GM23338 (cell line): ENCODE measurements around the gene ZNF850. TPM values are rescaled to one million over a fixed set of nuclear protein-coding genes. Genes with fewer than 3 reads are reported as not detected.

Source experiments
- ATAC-seq: fragments of 200-7000 bp; cut with Tn5 transposase; 3 replicates; pipeline ENCODE4 v1.9.1; 2020
- DNase-seq: peaks from one replicate; pipeline ENCODE4 v3.0.0-alpha.2; 2015; ENCODE audit warnings: low spot score
- H2AFZ ChIP-seq: fragments of 200-600 bp; sonication (generic); 2 replicates; pipeline ENCODE4 v1.8.0; 2016; ENCODE audit warnings: antibody characterized with exemption, mild to moderate bottlenecking, moderate library complexity
- H3F3A ChIP-seq: fragments of 200-600 bp; sonication (generic); replicated peaks from 2 replicates; pipeline ENCODE4 v1.8.0; 2017; ENCODE audit warnings: antibody characterized with exemption, mixed run types, low read depth
- H3K27ac ChIP-seq: fragments of 200-600 bp; sonication (generic); 2 replicates; pipeline ENCODE4 v1.6.1; 2016; ENCODE audit warnings: low read depth
- H3K27me3 ChIP-seq: fragments of 200-600 bp; sonication (generic); 2 replicates; pipeline ENCODE4 v1.8.0; 2016; ENCODE audit warnings: mild to moderate bottlenecking, mixed run types, moderate library complexity; ENCODE audit not compliant: insufficient read depth
- H3K36me3 ChIP-seq: fragments of 200-600 bp; sonication (generic); 2 replicates; pipeline ENCODE4 v1.8.0; 2016; ENCODE audit warnings: mild to moderate bottlenecking; ENCODE audit not compliant: insufficient read depth
- H3K4me1 ChIP-seq: fragments of 200-600 bp; sonication (generic); 2 replicates; pipeline ENCODE4 v1.8.0; 2016; ENCODE audit warnings: mild to moderate bottlenecking, moderate library complexity; ENCODE audit not compliant: insufficient read depth
- H3K4me2 ChIP-seq: fragments of 200-600 bp; sonication (generic); 2 replicates; pipeline ENCODE4 v1.7.1; 2017; ENCODE audit warnings: mixed run types
- H3K4me3 ChIP-seq: fragments of 200-600 bp; sonication (generic); 2 replicates; pipeline ENCODE4 v1.6.1; 2016; ENCODE audit warnings: mixed run types
- H3K79me2 ChIP-seq: fragments of 200-600 bp; sonication (generic); replicated peaks from 2 replicates; pipeline ENCODE4 v1.8.0; 2017; ENCODE audit warnings: mild to moderate bottlenecking; ENCODE audit not compliant: insufficient read depth
- H3K9me2 ChIP-seq: fragments of 200-600 bp; sonication (generic); 2 replicates; pipeline ENCODE4 v1.8.0; 2017; ENCODE audit not compliant: insufficient read depth
- H4K20me1 ChIP-seq: fragments of 200-600 bp; sonication (generic); replicated peaks from 2 replicates; pipeline ENCODE4 v1.8.0; 2017; ENCODE audit warnings: mild to moderate bottlenecking; ENCODE audit not compliant: insufficient read depth
- H3K27ac Mint-ChIP-seq: 2 replicates; pipeline ENCODE4 v1.8.0; 2020; ENCODE audit warnings: inconsistent platforms, mild to moderate bottlenecking, moderate library complexity, mixed read lengths
- H3K27me3 Mint-ChIP-seq: 3 replicates; pipeline ENCODE4 v1.8.0; 2022; ENCODE audit warnings: low read depth, mild to moderate bottlenecking, moderate library complexity, mixed read lengths, inconsistent platforms; ENCODE audit not compliant: insufficient read depth, poor library complexity
- H3K36me3 Mint-ChIP-seq: 3 replicates; pipeline ENCODE4 v1.8.0; 2021; ENCODE audit warnings: low read depth, mild to moderate bottlenecking, inconsistent platforms, moderate library complexity, mixed read lengths
- H3K4me1 Mint-ChIP-seq: 3 replicates; pipeline ENCODE4 v1.8.0; 2020; ENCODE audit warnings: mild to moderate bottlenecking, inconsistent platforms, mixed read lengths
- H3K4me3 Mint-ChIP-seq: 3 replicates; pipeline ENCODE4 v1.8.0; 2021; ENCODE audit warnings: moderate library complexity, mild to moderate bottlenecking, inconsistent platforms, mixed read lengths
- H3K9me3 Mint-ChIP-seq: 3 replicates; pipeline ENCODE4 v1.8.0; 2020; ENCODE audit warnings: moderate library complexity, mild to moderate bottlenecking, inconsistent platforms, mixed read lengths
- CREB1 ChIP-seq: fragments of 250-450 bp; sonication (Bioruptor Pico); IDR thresholded peaks from 2 replicates; pipeline ENCODE4 v1.5.0; 2020; ENCODE audit warnings: low read depth, mild to moderate bottlenecking, moderate library complexity
- EZH2 ChIP-seq: fragments of 200-600 bp; sonication (generic); IDR thresholded peaks from one replicate; pipeline ENCODE4 v1.8.0; 2017; ENCODE audit warnings: antibody characterized with exemption, mild to moderate bottlenecking, low read depth; ENCODE audit not compliant: unreplicated experiment
- EZH2phosphoT487 ChIP-seq: fragments of 200-600 bp; sonication (generic); IDR thresholded peaks from one replicate; pipeline ENCODE4 v1.8.1; 2018; ENCODE audit warnings: antibody characterized with exemption; ENCODE audit not compliant: unreplicated experiment
- JUNB ChIP-seq: IDR thresholded peaks from one replicate; pipeline ENCODE4 v1.6.1; 2016; ENCODE audit warnings: antibody characterized with exemption; ENCODE audit not compliant: unreplicated experiment
- NANOG ChIP-seq: IDR thresholded peaks from 2 replicates; pipeline ENCODE4 v1.6.1; 2016; ENCODE audit warnings: antibody characterized with exemption, borderline replicate concordance
- POLR2AphosphoS5 ChIP-seq: IDR thresholded peaks from 2 replicates; pipeline ENCODE4 v1.6.1; 2016; ENCODE audit warnings: antibody characterized with exemption, low read depth
- STAT1 ChIP-seq: IDR thresholded peaks from one replicate; pipeline ENCODE4 v1.6.1; 2016; ENCODE audit warnings: antibody characterized with exemption; ENCODE audit not compliant: unreplicated experiment
- ZNF114 ChIP-seq: fragments of 250-450 bp; sonication (Bioruptor Pico); IDR thresholded peaks from 2 replicates; pipeline ENCODE4 v1.5.0; 2020; ENCODE audit warnings: mild to moderate bottlenecking, moderate library complexity
- ZNF331 ChIP-seq: fragments of 250-450 bp; sonication (Bioruptor Pico); IDR thresholded peaks from 2 replicates; pipeline ENCODE4 v1.5.0; 2020; ENCODE audit warnings: low read depth, mild to moderate bottlenecking, moderate library complexity
- polyA plus RNA-seq: library from polyadenylated mRNA; unstranded; fragments of >200 nt; fragmentation: Nextera tagmentation; extraction: Ambion mirVana; gene quantifications from 2 replicates; pipeline ENCODE4 v1.2.1, GENCODE V29; 2016
- total RNA-seq: library from RNA; depleted of rRNA; stranded (reverse); fragments of >200 nt; shearing (Covaris generic); gene quantifications from 2 replicates; pipeline ENCODE4 v1.2.3, GENCODE V29; 2014
- TF ChIP-seq, protein P1 (sequence below): IDR thresholded peaks from 2 replicates; pipeline ENCODE4 v1.6.1; 2016; ENCODE audit warnings: antibody characterized with exemption
- TF ChIP-seq, protein P2 (sequence below): fragments of 250-450 bp; sonication (Bioruptor Pico); IDR thresholded peaks from 2 replicates; pipeline ENCODE4 v1.5.0; 2020; ENCODE audit warnings: mild to moderate bottlenecking, moderate library complexity
- TF ChIP-seq, protein P3 (sequence below), 2 experiments: fragments of 200-600 bp in 1 of 2; sonication (generic) in 1 of 2; conservative IDR thresholded peaks; 2 replicates each; pipeline versions ENCODE4 v1.5.1 to v1.6.1; 2016 to 2017; ENCODE audit warnings: antibody characterized with exemption in 2 of 2, low read depth in 2 of 2, mild to moderate bottlenecking in 2 of 2, moderate library complexity in 1 of 2
- TF ChIP-seq, protein P4 (sequence below): IDR thresholded peaks from one replicate; pipeline ENCODE4 v1.6.1; 2018; ENCODE audit warnings: antibody characterized with exemption; ENCODE audit not compliant: unreplicated experiment

Gene ZNF850
- total and polyA plus RNA-seq, 2 experiments from 2014 or later = 7.7 to 41.1 TPM

DNA sequence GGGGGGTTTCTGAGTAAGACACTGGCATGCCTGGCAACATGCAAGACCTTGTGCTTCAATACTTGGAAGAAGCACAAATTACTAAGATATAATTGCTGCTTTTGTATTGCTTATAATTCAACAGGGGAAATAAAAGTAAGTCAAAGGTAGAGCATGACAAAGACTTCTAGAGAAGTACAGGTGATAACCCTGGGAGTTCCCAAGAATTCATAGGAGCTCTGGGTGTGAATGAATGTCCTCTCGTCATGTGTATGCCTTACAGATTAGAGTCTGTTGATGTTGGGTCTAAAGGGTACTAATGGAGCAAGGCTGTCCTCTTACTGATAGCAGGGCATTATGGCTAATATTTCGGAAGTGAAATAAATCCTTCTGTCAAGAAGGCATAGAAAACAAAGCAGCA, 98.4 kb downstream of the ZNF850 start:
- Histone ChIP-seq H3K9me2 (no peaks in the 10 kb centered on the region; the same call in 1 of the 2 replicates), H3K4me2 (no peak overlapping the region), H3K27ac (no peak overlapping the region), H2AFZ (no peak overlapping the region), H3K27me3 (no peaks in the 10 kb centered on the region), H3K79me2 (peaks cover 35% of the 10 kb centered on the region), H4K20me1 (peaks cover 13% of the 10 kb centered on the region), H3K4me1 (no peaks in the 10 kb centered on the region), H3K4me3 (no peak overlapping the region), H3K36me3 (peaks cover 12% of the 10 kb centered on the region; the same call in 1 of the 2 replicates), H3F3A (no peaks in the 10 kb centered on the region)
- peaks cover 1% of the 10 kb centered on the region for H3K27me3 Mint-ChIP-seq
- H3K27ac Mint-ChIP-seq = no peak overlapping the region
- DNase-seq = no peak
- no peak overlapping the region for H3K4me3 Mint-ChIP-seq
- ATAC-seq = no peak
- H3K36me3 Mint-ChIP-seq = peaks cover 49% of the 10 kb centered on the region
- H3K9me3 Mint-ChIP-seq = peaks cover 27% of the 10 kb centered on the region
- TF ChIP-seq, protein P1, sequence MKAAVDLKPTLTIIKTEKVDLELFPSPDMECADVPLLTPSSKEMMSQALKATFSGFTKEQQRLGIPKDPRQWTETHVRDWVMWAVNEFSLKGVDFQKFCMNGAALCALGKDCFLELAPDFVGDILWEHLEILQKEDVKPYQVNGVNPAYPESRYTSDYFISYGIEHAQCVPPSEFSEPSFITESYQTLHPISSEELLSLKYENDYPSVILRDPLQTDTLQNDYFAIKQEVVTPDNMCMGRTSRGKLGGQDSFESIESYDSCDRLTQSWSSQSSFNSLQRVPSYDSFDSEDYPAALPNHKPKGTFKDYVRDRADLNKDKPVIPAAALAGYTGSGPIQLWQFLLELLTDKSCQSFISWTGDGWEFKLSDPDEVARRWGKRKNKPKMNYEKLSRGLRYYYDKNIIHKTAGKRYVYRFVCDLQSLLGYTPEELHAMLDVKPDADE = no peak
- TF ChIP-seq JUNB = no peak
- no peak for TF ChIP-seq EZH2
- no peak for TF ChIP-seq POLR2AphosphoS5
- TF ChIP-seq ZNF114 (CRISPR knock-in tag) = no peak
- TF ChIP-seq STAT1 = no peak
- TF ChIP-seq EZH2phosphoT487 = no peak
- TF ChIP-seq, protein P2, sequence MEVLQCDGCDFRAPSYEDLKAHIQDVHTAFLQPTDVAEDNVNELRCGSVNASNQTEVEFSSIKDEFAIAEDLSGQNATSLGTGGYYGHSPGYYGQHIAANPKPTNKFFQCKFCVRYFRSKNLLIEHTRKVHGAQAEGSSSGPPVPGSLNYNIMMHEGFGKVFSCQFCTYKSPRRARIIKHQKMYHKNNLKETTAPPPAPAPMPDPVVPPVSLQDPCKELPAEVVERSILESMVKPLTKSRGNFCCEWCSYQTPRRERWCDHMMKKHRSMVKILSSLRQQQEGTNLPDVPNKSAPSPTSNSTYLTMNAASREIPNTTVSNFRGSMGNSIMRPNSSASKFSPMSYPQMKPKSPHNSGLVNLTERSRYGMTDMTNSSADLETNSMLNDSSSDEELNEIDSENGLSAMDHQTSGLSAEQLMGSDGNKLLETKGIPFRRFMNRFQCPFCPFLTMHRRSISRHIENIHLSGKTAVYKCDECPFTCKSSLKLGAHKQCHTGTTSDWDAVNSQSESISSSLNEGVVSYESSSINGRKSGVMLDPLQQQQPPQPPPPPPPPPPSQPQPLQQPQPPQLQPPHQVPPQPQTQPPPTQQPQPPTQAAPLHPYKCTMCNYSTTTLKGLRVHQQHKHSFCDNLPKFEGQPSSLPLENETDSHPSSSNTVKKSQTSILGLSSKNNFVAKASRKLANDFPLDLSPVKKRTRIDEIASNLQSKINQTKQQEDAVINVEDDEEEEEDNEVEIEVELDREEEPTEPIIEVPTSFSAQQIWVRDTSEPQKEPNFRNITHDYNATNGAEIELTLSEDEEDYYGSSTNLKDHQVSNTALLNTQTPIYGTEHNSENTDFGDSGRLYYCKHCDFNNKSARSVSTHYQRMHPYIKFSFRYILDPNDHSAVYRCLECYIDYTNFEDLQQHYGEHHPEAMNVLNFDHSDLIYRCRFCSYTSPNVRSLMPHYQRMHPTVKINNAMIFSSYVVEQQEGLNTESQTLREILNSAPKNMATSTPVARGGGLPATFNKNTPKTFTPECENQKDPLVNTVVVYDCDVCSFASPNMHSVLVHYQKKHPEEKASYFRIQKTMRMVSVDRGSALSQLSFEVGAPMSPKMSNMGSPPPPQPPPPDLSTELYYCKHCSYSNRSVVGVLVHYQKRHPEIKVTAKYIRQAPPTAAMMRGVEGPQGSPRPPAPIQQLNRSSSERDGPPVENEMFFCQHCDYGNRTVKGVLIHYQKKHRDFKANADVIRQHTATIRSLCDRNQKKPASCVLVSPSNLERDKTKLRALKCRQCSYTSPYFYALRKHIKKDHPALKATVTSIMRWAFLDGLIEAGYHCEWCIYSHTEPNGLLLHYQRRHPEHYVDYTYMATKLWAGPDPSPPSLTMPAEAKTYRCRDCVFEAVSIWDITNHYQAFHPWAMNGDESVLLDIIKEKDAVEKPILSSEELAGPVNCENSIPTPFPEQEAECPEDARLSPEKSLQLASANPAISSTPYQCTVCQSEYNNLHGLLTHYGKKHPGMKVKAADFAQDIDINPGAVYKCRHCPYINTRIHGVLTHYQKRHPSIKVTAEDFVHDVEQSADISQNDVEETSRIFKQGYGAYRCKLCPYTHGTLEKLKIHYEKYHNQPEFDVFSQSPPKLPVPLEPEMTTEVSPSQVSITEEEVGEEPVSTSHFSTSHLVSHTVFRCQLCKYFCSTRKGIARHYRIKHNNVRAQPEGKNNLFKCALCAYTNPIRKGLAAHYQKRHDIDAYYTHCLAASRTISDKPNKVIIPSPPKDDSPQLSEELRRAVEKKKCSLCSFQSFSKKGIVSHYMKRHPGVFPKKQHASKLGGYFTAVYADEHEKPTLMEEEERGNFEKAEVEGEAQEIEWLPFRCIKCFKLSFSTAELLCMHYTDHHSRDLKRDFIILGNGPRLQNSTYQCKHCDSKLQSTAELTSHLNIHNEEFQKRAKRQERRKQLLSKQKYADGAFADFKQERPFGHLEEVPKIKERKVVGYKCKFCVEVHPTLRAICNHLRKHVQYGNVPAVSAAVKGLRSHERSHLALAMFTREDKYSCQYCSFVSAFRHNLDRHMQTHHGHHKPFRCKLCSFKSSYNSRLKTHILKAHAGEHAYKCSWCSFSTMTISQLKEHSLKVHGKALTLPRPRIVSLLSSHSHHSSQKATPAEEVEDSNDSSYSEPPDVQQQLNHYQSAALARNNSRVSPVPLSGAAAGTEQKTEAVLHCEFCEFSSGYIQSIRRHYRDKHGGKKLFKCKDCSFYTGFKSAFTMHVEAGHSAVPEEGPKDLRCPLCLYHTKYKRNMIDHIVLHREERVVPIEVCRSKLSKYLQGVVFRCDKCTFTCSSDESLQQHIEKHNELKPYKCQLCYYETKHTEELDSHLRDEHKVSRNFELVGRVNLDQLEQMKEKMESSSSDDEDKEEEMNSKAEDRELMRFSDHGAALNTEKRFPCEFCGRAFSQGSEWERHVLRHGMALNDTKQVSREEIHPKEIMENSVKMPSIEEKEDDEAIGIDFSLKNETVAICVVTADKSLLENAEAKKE (CRISPR knock-in tag) = no peak
- TF ChIP-seq, protein P3, sequence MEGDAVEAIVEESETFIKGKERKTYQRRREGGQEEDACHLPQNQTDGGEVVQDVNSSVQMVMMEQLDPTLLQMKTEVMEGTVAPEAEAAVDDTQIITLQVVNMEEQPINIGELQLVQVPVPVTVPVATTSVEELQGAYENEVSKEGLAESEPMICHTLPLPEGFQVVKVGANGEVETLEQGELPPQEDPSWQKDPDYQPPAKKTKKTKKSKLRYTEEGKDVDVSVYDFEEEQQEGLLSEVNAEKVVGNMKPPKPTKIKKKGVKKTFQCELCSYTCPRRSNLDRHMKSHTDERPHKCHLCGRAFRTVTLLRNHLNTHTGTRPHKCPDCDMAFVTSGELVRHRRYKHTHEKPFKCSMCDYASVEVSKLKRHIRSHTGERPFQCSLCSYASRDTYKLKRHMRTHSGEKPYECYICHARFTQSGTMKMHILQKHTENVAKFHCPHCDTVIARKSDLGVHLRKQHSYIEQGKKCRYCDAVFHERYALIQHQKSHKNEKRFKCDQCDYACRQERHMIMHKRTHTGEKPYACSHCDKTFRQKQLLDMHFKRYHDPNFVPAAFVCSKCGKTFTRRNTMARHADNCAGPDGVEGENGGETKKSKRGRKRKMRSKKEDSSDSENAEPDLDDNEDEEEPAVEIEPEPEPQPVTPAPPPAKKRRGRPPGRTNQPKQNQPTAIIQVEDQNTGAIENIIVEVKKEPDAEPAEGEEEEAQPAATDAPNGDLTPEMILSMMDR (conservative IDR thresholded peaks at IDR 0.05; ENCODE audit: low read depth in 2 of 2) = no peak
- TF ChIP-seq NANOG = no peak
- TF ChIP-seq, protein P4, sequence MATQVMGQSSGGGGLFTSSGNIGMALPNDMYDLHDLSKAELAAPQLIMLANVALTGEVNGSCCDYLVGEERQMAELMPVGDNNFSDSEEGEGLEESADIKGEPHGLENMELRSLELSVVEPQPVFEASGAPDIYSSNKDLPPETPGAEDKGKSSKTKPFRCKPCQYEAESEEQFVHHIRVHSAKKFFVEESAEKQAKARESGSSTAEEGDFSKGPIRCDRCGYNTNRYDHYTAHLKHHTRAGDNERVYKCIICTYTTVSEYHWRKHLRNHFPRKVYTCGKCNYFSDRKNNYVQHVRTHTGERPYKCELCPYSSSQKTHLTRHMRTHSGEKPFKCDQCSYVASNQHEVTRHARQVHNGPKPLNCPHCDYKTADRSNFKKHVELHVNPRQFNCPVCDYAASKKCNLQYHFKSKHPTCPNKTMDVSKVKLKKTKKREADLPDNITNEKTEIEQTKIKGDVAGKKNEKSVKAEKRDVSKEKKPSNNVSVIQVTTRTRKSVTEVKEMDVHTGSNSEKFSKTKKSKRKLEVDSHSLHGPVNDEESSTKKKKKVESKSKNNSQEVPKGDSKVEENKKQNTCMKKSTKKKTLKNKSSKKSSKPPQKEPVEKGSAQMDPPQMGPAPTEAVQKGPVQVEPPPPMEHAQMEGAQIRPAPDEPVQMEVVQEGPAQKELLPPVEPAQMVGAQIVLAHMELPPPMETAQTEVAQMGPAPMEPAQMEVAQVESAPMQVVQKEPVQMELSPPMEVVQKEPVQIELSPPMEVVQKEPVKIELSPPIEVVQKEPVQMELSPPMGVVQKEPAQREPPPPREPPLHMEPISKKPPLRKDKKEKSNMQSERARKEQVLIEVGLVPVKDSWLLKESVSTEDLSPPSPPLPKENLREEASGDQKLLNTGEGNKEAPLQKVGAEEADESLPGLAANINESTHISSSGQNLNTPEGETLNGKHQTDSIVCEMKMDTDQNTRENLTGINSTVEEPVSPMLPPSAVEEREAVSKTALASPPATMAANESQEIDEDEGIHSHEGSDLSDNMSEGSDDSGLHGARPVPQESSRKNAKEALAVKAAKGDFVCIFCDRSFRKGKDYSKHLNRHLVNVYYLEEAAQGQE = no peak
- no peak for TF ChIP-seq ZNF331 (CRISPR knock-in tag)
- TF ChIP-seq CREB1 (CRISPR knock-in tag) = no peak
- H3K4me1 Mint-ChIP-seq = no peaks in the 10 kb centered on the region
